Kidney tubule cell (primary cell): ENCODE measurements around the gene ARID1B.

Experiments
- DNase-seq: peaks from one replicate; pipeline ENCODE4 v3.0.0-alpha.2; 2018; ENCODE audit warnings: low spot score

ARID1B gene

GRCh38 chr6:156826290-156826955 lies 49.2 kb downstream of the ARID1B start:
- DNase-seq: no peak

DNA sequence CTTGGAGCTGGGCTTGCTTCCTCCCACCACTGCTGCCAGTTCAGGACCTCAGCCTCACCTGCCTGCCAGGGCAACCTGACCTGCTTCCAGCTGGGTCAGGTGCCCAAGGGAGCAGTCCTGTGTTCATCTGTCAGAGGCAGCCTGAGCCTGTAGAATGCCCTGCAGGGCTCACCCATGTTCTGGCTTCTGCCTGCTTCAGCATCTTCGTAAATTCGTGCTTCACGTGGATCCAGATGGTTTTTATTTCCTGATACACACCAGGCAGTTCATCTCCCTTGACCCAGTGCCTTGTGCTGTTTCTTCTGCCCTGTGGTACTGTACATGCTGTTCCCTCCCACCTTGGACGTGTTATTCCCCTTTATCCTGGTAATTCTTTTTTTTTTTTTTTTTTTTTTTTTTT lies 50.2 kb downstream of the ARID1B start:
- DNase-seq: no peak

DNA sequence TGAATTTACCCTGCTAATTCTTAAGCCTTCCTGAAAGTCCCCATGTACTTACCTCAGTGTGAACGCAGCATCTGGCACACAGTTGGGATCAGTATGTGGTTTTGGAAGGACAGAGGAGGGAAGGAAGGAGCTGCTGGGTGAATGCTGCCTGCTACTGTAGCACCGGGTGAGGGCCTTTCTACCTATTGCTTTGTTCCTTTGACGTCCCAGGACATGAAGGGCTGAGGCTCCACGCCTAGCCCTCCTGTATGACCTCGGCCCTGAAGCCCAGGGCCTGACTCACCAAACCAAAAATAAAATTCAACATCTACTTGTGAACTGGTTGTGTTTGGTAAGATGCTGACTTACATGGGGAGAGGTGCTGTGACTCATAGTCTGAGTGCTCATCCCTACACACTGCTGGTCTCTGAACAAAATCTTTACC lies 51.1 kb downstream of the ARID1B start:
- DNase-seq: peak; percentile 90

- DNase-seq: no peak
Measured at GRCh38 chr6:156830126-156830525, 52.9 kb downstream of the ARID1B start.

DNA sequence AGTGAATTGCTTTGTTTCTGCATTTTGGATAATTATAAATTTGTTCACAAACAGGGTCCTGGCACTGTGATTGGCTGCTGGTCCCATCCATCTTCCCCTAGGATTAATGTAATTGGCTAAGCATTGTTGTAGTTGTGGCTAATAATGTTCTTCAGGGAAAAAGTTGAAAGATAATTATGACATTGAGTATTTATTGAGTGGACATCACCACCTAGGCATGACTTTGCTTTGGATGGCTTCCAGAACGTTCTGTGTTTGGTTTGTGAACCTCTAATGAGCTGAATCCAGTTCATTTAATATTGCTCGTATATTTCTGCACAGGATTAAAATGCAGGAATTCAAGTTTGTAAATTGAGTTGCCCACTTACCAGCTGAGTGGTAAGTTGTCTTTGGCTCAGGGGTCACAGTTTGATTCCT lies 55.1 kb downstream of the ARID1B start:
- peak; percentile 55 for DNase-seq

DNA sequence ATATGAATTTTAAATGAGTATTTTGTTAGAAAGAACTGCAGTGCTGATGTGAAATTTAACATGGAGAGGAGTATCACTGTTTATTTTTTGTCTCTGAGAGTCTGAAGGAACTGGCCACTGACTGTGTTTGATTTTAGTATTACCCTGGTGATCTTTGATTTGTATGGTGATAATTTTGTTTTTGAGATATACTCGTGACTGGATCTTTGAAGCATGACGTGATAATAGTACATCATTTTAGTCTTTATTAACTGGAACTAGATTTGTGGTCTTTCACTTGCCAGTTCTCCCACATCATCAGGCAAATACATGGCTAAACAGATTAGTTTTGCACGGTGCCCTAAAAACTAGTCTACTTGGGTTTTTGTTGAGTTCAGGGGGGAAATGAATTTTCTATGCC lies 55.5 kb downstream of the ARID1B start:
- DNase-seq: no peak

DNA sequence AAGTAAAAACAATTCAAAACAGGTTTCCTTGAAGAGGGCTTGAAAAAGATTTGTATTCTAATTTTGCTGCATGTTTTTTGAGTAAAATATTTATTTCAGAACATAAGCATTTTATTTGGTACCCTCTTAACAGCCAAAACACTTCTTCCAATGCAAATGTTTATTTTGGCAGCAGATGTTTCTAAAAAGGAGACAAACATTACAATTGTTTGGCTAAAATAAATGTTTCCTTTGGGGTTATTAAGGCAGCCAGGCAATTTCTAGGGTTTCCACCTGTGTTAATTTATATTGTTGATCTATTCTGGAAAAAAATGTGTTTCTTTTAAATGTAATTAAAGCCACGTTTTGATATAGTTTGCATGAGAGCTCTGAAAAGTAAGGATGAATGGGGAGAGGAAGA lies 56.6 kb downstream of the ARID1B start:
- no peak for DNase-seq

DNA sequence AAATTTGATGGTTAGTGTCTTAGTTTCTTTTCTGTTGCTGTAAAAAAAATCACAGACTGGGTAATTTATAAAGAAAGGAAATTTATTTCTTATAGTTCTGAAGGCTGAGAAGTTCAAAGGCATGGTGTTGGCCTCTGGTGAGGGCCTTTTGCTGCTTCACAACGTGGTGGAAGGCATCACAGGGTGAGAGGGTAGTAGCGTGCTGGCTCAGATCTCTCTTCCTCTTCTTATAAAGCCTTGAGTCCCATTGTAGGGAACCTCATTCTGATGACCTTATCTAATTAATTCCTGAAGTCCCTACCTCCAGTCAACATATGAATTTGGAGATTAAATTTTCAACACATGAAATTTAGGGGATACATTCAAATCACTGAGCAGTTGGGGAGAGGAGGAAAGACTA lies 62.0 kb downstream of the ARID1B start:
- no peak for DNase-seq

DNA sequence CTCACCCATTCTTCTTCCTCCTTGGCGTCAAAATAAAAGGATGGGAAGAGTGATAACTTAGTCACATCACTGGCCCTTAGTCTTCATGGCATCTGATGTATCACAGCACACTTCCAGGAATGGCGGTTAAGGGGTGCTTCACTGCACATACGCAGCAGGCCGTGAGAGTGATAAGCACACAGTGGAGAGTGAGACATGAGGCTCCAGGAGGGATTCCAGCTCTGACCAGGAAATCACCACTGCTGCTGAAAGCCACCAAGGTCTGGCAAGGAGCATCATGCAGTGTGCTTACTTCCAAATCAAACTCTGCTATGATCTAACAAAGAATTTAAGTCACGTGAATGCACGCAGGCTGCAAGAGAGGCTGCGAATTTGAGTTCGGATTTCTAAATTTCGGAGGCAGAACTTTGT lies 62.4 kb downstream of the ARID1B start:
- DNase-seq: peak; percentile 66

- no peak for DNase-seq
Measured at GRCh38 chr6:156840136-156840535, 63.0 kb downstream of the ARID1B start.

DNA sequence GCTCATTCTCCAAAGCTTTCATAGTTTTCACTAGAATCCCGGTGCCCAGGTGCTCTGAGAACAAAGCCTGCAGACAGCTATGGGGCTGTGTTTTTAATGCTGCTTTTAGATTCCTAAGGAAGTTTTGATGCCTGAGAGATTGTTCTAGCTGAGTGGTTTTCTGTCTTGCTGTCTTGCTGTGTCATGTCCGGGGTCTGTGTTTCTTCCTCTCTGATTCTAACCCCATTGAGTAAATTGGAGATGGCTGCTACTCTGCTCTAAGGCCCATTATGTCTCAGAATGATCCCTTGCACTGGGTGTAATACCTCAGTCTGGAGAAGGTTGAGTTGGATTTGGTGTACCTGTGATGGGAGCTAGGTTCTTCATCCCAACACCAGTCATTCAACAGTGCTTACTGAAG lies 63.4 kb downstream of the ARID1B start:
- DNase-seq: peak; percentile 66

- DNase-seq: no peak
Measured at GRCh38 chr6:156841508-156841907, 64.3 kb downstream of the ARID1B start.

GRCh38 chr6:156842598-156843250 lies 65.5 kb downstream of the ARID1B start:
- DNase-seq: no peak

- DNase-seq: no peak
Measured at GRCh38 chr6:156844089-156844488, 66.9 kb downstream of the ARID1B start.

DNA sequence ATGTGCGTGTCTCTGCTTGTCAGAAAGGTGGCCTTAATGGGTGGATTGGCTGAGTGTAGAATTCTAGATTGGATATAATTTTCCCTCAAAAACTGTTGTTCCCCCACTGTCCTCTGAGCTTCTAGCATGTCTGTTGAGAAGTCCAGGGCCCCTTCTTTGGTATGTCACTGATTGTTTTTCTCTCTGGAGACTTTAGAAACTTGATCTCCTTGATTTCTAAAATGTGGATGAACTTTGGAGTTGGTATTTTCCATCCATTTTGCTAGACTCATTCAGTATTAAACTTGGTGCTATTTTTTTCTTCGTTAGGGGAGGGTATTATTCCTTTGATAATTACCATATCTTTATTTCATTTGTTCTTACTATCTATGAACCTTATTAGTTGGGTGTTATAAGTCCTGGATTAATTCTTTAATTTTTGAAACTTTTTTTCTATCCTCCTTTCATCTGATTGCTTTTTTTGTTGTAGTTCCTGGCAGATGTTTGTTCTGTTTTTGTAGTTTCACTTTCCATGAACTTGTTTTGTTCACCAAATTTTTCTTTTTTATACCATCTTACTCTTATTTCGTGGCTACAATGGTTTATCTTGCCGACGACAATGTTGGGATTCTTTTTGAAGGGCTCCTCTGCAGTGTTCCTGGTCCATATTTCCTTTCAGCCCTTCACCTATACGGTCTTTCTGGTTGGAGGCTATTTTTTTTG lies 68.4 kb downstream of the ARID1B start:
- no peak for DNase-seq

DNA sequence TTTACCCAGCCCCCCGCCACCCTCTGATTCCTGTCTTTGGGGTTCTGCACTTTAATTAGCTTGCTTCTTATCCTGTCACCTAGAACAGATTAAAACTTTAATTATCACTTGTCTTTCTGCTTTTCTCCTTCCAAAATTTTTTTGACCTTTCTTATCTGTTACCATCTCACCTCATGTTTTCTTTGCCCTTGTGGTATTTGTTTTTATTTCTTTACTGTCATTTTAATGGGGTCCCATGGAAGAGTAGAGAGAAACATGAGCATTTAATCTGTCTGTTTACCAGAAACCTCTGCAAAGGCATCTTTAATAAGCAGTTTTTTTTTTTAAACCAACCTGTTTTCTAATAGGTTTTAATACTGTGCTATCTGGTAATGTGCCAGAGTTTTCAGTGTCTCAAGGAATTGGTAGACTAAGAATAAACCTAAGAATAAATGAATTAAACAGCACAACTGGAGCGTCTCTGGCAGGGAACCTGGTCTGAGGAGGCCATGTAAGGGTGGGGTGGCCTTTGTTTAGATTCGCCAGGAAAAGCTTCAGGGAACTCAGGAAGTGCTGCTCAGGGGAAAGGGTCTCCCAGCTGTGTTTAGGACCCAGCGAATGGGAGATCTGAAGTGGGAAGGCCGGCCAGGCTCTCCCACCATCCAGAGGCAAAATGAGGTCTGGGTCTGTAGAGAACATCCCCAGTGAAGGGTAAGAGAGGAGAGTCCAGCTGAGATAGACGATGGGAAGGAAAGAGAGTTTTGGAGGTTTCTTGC lies 69.8 kb downstream of the ARID1B start:
- DNase-seq: no peak

DNA sequence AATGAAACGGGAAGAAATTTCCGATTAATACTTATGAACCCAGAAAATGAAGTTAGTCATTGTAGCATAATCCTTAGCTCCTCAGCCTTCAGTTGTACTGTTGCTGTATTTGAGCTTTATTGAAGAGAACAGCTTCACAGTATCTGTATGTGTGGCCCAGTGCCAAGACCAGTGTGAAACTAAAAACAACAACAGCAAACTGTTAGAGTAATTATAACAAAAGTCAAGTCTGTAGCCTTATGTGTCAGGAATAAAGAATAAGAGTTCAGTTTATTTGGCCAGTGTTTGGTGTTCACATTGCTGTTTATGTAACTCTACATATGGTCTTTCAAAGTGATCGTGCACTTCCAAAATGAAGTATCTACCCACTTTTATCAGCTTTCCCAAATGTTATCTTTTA lies 70.9 kb downstream of the ARID1B start:
- DNase-seq: no peak

GRCh38 chr6:156848533-156848932 lies 71.4 kb downstream of the ARID1B start:
- no peak for DNase-seq

DNA sequence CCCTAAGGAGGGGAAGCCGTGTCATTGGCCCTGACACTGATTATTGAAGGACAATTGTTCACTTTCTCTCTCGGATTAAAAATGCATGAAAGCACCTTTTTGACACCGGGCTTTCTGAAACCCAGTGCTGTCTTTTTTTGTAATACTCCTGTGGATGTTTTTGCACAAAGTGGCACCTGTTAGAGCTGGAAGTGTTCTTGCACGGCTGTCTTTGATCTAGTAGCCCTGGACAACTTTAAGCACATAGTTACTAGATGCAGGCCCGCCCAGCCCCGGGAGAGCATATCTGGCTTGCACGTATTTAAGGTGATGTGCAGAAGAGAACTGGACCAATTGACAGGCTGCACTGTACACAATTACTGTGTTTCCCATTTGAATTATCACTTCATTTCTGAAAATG lies 72.6 kb downstream of the ARID1B start:
- DNase-seq: no peak

DNA sequence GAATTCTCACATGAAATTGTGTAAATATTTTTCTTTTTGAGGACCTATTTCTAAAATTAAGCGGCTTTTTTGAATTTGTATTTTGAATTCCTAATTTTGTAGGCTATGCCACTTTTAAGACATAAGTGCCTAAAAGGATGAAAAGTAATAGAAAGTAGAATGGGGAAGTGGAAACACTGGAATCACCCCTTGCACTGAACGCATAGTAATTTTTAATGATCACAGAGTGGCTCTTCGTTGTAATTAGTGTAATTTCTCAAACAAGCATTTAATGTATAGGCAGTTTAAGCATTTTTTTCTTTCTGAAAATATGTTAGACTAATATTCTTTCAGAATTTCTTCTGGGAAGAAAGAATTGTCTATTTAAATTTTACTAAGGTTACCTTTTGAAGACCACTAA lies 73.2 kb downstream of the ARID1B start:
- no peak for DNase-seq

DNA sequence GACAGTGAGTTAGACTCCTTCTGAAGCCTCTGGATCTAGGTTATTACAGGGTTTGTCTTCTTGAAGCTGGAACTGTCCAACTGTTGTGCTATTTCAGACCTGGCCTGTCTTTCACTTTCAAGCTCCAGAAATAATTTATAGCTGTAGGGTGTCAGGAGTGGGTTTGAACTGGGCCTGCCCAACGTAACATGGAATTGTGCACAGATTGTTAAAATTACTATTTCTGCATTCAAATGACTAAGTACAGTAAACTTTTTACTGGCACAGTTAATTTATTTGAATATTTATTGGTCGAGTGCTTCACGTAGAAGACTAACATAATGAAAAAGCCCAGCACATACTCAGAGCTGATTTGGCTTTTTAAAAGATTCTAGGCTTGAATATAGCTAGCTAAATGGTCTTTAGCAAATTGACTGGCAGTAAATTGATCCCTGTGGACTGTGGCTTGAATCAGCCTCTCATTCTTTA lies 74.3 kb downstream of the ARID1B start:
- peak; percentile 14 for DNase-seq

DNA sequence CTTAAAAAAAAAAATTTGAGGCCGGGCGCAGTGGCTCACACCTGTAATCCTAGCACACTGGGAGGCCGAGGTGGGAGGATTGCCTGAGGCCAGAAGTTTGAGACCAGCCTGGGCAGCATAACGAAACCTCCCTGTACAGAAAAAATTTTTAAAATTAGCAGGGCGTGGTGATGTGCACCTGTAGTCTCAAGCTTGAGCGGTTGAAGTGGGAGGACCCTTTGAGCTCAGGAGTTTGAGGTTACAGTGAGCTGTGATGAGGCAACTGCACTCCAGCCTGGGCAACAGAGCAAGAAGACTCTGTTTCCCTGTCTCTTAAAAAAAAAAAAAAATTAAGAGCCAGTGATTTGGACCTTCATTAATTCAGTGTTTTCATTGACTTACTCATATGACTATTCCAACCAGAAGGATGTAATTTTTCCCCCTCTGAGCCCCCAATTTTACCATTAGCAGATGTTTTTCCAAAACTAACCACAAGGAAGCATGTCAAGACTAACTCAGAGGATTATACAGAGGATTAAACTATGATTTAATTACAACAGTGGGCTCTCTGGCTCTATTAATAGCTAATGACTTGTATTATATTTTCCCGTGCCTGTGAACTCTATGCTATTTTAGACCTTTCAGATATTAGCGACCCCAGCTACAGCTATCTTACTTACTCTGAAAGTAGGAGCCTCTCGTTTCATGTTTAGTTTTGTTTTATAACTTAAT lies 75.1 kb downstream of the ARID1B start:
- DNase-seq: peak; percentile 34
